ENCODE measurements around the gene SMIM12.

- TF ChIP-seq CTCF (IDR thresholded peaks at IDR 0.05) = no peak
- TF ChIP-seq, protein P1, sequence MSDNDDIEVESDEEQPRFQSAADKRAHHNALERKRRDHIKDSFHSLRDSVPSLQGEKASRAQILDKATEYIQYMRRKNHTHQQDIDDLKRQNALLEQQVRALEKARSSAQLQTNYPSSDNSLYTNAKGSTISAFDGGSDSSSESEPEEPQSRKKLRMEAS (IDR thresholded peaks at IDR 0.05) = no peak
Measured at GRCh38 chr1:34868230-34869049, 8.9 kb upstream of the SMIM12 start.
